Activated CD8-positive, alpha-beta memory T cell treated with anti-CD3 and anti-CD28 coated beads, Interleukin-2, amount 50 U/mL, for 24 hours (primary cell): ENCODE measurements around the gene FMNL2.

Source experiments
- DNase-seq: peaks from one replicate; pipeline ENCODE4 v3.0.0-alpha.2; 2020; ENCODE audit errors: extremely low read depth

FMNL2 gene

DNA sequence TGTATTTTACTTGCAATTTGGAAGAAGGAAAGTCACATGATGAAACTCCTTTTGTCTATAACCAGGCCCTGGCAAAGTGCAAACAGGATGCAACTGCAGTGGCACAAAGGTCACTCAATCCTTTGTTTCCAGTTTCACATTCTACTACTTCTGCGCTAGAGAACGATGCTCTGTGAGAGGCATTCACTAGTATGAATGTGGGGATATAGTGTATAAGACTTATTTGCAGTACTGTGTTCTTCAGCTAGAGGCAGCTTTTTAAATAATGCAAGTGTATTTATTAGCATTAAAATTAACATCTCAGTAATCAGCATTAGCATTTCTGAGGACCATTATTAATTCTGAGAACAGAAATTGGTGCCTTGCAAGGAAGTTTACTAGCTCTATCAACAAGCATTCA, 313.4 kb downstream of the FMNL2 start:
- DNase-seq: no peak

DNA sequence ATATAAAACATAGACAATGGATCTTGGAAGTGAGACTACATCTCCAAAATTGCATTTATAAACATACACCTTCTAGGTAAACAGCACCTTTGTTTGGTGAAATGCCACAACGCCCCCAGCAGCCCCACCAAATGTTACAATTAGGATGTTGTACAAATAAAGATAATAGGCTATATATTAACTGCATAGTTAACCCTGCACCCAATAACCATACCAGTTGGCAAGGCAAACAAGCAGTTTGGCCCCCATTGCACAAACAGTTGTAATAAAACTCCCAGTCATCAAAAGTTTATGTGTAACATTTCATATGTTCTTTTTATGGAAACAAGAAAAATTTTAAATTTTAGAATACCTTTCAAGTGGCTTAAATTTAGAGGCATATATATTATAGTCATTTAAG, 315.0 kb downstream of the FMNL2 start:
- DNase-seq: no peak

DNA sequence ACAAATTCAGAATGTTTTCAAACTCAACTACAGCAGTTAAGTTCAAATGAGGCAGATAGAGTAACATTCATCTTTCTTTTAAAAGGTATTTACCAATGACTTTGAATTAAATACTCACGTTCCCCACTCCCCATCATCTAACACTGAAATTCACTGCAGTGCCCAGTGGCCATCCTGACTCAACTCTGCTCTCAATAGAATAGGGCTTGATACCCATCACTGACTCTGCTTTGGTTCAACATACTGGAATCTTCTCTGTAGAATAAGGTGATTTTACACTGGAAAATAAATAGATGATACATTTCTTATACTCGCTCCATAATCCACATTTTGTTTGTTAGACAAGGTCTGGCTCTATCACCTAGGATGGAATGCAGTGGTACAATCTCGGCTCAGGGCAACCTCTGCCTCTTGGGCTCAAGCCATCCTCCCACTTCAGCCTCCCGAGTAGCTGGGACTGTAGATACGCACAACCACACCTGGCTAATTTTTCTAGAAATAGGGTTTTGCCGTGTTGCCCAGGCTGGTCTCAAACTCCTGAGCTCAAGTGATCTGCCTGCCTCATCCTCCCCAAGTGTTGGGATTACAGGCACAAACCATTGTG, 315.9 kb downstream of the FMNL2 start:
- no peak for DNase-seq

DNA sequence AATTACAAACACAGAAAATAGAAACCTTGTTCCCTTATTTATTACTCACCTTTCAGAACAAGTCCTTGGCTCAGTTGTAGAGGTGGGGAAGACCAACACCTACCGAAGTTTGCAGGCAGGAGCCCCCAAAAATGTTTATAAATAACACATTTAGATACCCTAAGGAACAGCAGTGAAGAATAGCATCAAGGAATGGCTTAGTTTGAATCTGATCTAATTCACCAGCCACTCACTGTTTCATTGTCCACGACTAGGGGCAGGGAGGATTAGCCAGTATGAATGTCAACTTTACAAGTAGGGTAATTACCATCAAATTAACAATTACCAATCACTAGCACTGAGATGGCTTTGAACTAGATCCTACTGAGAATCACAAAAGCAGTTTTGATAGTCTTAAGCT, 316.9 kb downstream of the FMNL2 start:
- no peak for DNase-seq

DNA sequence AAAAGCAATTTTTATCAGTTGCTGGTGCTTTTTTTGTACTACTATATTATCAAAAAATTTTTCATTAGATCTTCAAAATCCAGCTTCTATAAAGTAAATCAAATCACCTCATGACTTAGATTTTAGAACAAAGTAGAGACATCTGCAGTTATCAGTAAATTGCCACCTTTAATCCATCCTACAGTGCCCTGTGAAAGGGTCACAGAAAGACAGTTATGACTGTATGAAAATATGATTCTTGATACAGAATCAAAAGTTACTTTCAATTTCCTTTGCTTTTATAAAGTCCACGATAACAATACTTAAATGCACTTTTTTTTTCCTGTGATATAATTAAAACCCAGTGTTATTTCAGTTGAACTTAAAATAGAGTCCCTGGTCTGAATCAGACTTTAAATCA, 320.9 kb downstream of the FMNL2 start:
- DNase-seq: no peak

DNA sequence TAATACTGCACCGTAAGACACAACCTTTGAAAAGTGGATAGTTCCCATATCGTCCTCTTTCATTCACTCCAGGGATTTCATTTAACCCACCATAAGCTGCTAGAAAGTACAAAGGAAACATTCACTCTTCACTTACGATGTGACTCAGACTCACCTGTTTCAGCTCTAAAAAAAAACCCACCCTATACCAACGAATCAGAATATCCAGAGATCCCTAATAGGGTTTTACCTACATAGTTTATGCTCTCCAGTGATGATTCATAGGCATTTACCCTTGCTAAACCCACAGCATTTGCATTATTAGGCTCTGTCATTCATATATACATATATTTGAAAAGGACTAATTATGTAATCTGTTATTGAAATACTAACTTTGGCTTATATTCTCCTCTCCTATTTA, 322.1 kb downstream of the FMNL2 start:
- no peak for DNase-seq

DNA sequence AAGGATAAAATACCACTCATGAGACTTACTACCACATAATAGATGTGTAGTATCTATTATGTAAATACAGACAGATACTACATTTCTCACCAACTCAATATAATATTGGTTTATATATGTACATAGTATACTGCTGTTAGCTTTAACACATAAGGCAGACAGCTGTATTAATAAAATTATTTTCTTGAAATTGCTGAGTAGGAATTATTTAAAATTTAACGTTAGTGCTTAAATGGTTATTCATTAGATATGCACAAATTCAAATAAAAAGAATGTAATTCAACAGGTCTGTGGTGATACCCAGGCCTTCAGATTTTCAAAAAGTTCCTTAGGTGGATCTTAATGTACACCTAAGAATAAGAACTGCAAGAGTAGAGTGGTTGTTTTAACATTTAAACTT, 323.2 kb downstream of the FMNL2 start:
- no peak for DNase-seq

DNA sequence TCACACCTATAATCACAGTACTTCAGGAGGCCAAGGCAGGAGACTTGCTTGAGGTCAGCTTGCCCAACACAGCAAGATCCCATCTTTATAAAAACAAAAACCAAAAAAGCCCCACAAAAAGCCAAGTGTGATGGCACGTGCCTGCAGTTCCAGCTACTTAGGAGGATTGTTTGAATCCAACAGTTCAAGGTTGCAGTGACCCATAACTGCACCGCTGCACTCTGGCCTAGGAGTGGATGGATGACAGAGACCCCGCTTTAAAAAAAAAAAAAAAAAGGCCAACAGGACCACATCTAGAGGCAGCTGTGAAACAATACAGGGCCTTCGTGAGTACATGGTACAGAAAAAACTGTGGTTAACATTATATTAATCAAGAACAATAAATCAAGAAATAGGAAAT, 326.1 kb downstream of the FMNL2 start:
- DNase-seq: no peak

DNA sequence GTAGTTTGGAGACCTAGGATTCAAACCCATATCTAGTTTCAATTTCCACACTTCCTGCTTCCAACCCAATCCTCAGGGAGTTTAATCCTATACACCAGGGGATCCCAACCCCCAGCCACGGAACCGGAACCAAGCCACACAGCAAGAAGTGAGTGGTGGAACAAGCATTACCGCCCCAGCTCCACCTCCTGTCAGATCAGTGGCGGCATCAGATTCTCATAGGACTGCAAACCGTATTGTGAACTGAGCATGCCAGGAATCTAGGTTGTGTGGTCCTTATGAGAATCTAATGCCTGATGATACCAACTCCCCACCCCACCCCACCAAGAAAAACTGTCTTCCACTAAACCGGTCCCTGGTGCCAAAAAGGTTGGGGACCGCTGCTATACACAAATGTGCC, 329.8 kb downstream of the FMNL2 start:
- no peak for DNase-seq

DNA sequence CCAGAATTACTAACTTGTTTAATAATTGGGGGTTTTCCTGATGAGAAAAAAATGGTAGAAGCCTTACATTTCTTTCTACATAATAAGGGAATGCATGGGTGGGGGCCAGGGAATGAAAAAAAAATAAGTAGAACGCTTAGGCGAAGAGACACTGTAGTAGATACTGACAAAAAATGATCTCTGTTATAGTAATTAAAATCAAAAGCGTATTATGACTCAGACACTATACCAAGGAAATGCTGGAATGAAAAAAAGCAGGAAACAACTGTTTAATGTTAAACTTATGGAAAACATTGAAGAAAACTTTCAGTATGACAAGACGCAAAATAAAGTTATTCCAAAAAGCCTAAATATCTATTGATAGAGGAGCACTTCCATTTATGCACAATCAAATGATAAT, 339.4 kb downstream of the FMNL2 start:
- no peak for DNase-seq

DNA sequence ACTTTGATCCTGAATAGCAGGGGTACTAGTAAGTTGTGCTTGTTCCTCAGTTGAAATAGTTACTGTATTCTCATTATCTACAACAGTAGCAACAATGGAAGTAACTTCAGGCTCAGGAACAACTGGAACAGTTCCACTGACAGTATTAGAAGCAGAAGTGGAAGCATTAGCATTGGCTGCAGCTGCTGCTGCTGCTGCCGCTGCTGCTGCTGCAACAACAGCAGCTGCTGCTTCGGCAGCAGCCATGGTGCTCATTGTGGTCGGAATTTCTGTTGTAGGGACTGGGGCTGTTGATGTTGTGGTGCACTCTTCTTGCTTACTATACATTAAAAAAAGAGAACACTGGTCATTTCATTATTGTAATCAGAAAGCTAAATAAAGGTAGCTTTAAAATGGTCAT, 341.5 kb downstream of the FMNL2 start:
- DNase-seq: no peak

DNA sequence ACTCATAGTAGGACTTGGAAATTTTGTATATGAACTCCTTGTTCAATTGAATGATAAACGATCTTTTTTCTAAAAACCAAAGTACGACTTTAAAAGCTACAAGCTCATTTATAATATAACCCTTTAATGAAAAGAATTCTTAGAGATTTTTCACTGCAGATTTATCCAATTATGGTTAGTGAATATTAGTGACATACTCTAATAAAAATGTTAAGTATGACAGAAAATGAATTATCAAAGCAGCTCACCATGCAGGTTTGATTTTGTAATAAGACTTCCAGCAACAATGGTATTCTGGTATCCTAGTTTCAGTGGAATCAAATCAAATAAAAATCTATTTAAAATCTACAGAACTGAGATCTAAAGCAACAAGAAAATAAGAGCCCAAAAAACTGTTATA, 343.8 kb downstream of the FMNL2 start:
- no peak for DNase-seq

DNA sequence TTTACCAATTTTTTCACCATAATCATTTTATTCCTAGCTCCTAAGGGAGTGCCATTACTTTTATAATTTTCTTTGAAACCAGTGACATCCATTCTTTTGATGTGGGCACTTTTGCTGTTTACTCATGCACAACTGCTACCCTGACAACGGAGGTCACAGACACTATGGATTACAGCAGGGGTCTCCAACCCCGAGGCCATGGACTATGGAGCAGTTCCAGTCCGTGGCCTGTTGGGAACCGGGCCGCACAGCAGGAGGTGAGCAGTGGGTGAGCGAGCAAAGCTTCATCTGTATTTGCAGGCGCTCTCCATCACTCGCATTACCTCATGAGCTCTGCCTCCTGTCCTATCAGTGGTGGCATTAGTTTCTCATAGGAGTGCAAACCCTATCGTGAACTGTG, 347.7 kb downstream of the FMNL2 start:
- DNase-seq: no peak

DNA sequence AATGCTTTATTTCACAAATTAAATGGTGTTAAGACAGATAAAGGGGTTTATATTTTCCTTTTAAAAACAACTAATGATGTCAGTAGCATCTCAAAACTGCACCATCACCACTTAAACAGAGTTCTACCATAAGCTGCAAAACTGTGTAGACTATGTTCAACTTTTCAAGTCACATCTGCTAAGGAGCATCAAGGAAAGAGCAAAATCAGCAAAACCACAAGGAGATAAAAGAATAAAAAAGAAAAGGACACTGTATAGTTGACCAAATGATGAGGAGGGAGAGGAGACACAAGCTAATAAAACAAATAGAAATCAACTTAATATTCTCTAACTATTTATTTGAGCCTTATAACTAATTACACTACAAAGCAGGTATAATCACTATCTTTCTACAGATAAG, 348.4 kb downstream of the FMNL2 start:
- no peak for DNase-seq

DNA sequence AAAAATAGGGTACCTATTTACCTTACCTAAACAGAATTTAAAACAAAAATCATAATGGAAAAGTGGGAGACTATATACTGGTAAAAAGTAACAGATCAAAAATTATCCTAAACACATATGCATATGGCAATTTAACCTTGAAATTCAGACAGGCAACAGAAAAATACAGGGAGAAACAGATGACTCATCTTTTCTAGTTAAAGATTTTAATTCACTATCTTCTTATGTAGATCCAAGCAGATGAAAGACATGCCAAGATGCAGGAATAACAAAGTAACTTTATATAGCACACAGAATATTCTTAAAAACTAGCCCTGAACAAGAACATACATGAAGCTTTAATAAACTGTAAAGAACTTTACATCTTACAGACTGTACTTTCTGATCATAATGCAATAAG, 351.3 kb downstream of the FMNL2 start:
- DNase-seq: no peak

DNA sequence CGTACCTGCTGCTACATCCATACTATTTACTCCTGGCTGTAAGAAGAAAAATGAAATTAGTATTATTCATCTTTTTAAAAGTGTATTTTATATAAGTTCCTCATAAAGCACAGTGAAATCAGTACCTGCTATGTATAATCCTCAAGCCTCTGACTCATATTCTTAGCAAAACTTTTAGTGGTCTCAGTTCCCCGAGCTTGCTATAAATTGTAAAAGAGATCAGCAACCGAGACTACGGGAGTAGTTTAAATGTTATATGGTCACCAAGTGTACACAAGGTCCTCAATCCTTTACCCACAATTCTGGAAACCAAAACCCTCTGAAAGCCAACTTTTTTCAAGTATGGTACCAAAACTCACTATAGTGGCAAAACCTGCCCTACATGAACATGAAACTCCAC, 358.1 kb downstream of the FMNL2 start:
- no peak for DNase-seq

DNA sequence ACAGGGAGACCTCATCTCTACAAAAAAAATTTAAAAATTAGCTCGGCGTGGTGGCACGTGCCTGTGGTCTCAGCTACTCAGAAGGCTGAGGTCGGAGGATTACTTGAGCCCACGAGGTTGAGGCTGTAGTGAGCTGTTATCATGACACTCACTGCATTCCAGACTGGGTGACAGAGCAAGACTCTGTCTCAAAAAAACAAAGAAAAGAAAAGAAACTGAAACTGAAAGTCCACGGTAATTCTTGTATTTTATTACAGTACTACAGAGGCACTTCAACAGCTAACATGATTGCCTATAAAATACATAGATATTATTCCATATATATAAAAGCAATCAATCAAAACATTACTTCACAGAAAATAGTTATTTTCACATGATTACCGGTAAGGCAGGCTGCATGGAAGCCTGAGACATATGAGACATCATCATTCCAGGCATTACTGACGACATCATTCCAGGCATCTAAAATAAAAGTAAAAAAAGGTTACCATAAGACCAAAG, 359.2 kb downstream of the FMNL2 start:
- DNase-seq: peak; percentile 8

DNA sequence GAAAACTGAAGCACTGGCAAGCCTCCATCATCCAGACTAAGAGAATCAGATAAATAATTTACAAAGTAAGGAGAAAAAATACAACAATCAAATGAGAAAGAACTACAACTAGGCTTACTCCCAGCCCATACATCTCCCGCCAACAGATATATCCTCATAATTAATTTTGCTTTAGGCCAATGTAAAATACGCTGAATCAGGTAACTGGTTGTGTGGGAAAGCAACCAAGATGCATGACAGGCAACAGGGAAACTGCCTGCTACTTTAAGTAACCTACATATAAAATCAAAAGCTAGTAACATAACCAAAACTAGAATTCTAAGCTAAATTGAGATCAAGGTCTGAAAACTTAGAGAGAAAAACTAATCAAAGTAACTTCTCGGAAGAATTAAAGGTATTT, 360.8 kb downstream of the FMNL2 start:
- no peak for DNase-seq

DNA sequence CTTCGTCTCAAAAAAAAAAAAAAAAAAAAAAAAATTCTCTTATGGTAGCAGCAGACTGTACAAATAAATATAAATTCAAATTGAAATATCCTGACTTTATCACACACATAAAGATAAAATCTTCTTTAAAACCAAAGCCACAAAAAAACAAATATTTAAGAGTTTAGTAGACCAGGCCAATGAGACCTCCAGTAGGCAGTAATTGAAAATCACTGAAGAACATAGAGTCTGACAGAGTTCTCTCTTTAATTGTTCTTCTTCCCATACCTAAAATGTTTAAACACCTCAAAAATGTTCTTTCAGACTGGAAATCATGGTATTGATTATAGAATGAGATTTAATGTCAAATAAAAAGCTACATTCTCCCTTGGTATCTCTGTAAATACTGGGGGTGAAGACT, 361.5 kb downstream of the FMNL2 start:
- no peak for DNase-seq
